ENCODE measurements around the gene GPR157. TPM values are rescaled to one million over a fixed set of nuclear protein-coding genes. Genes with fewer than 3 reads are reported as not detected.

Gene GPR157
- total RNA-seq, 1 experiment from 2014 or later: 7.9 TPM

- no peak overlapping the region for H3K27ac ChIP-seq (ENCODE audit: low read length)
- ChIA-PET CTCF (interaction anchor here (0.6 to 0.7 kb wide), 3 partner anchors 17 to 389 kb away, joined by 3 to 4 read pairs (median 4); no protein-coding TSS in a partner anchor), POLR2A (ENCODE audit: unreplicated experiment) (interaction anchor here (0.7 kb wide), 1 partner anchor 1947 kb away, joined by 28 read pairs; no protein-coding TSS in a partner anchor)
- DNase-seq (peak; percentile 81), ATAC-seq (peak; percentile 55)
- H4K20me1 ChIP-seq (ENCODE audit: low read length): peaks cover 18% of the 10 kb centered on the region
- no peaks in the 10 kb centered on the region for H3K9me2 ChIP-seq (replicated peaks; ENCODE audit: low read length)
- H3K79me2 ChIP-seq (ENCODE audit: low read length): peaks cover 39% of the 10 kb centered on the region
- BruUV-seq (replicated peaks): no TSS peak
- no peaks in the 10 kb centered on the region for H3F3A ChIP-seq (ENCODE audit: low read length, unreplicated experiment)
- intact Hi-C loops (cut with micrococcal nuclease): loop anchor here (10.0 kb wide), 1 partner anchor 345 kb away; no protein-coding TSS in a partner anchor
- H3K36me3 ChIP-seq (ENCODE audit: low read depth, low read length): no peaks in the 10 kb centered on the region
- no peak for TF ChIP-seq EZH2phosphoT487 (IDR thresholded peaks at IDR 0.05; ENCODE audit: borderline replicate concordance, low read length)
- TF ChIP-seq, protein P1, sequence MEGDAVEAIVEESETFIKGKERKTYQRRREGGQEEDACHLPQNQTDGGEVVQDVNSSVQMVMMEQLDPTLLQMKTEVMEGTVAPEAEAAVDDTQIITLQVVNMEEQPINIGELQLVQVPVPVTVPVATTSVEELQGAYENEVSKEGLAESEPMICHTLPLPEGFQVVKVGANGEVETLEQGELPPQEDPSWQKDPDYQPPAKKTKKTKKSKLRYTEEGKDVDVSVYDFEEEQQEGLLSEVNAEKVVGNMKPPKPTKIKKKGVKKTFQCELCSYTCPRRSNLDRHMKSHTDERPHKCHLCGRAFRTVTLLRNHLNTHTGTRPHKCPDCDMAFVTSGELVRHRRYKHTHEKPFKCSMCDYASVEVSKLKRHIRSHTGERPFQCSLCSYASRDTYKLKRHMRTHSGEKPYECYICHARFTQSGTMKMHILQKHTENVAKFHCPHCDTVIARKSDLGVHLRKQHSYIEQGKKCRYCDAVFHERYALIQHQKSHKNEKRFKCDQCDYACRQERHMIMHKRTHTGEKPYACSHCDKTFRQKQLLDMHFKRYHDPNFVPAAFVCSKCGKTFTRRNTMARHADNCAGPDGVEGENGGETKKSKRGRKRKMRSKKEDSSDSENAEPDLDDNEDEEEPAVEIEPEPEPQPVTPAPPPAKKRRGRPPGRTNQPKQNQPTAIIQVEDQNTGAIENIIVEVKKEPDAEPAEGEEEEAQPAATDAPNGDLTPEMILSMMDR (conservative IDR thresholded peaks at IDR 0.05; ENCODE audit: low read depth, low read length): no peak
- TF ChIP-seq EZH2 (IDR thresholded peaks at IDR 0.05; ENCODE audit: low read length, unreplicated experiment): no peak
- no peaks in the 10 kb centered on the region for H3K9me3 ChIP-seq (ENCODE audit: low read length)
- peaks cover 13% of the 10 kb centered on the region for H3K4me1 ChIP-seq (ENCODE audit: insufficient read depth, low read length)
- peak overlapping the region; percentile 69 for H3K4me2 ChIP-seq (ENCODE audit: low read length)
- H3K9ac ChIP-seq (ENCODE audit: low read length): 0 out of 2 replicates have a peak overlapping the region, but pooled peaks have one; percentile 29
- no peaks in the 10 kb centered on the region for H3K27me3 ChIP-seq (ENCODE audit: low read length)
- H2AFZ ChIP-seq (ENCODE audit: low read length): peak overlapping the region; percentile 67
- H3K4me3 ChIP-seq (ENCODE audit: low read length): peak overlapping the region; percentile 56
These were observed 552 bp upstream of the GPR157 start for GRCh38 chr1:9129266-9130041.

DNA sequence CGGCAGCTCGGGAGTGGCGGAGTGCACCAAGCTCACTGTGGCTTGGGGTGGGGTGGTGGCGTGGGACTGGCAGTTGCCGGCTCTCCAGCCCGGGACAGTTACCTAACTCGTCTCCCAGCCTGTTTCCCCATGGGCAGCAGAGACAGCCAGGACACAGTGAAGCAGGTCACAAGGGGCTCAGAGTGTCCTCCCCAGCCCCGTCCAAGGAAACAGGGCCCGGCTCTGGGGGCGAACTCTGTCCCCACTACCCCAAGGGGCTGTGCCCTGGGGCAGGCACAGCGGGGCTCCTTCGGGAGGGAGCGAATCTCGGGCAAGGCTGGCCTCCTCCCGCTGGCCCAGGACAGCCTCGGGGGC is 759 bp downstream of the GPR157 start:
- Histone ChIP-seq H4K20me1 (ENCODE audit: low read length) (peaks cover 21% of the 10 kb centered on the region), H2AFZ (ENCODE audit: low read length) (peak overlapping the region; percentile 66), H3K79me2 (ENCODE audit: low read length) (peaks cover 39% of the 10 kb centered on the region), H3K9ac (ENCODE audit: low read length) (peak overlapping the region; percentile 90), H3K4me3 (ENCODE audit: low read length) (peak overlapping the region; percentile 94), H3K4me2 (ENCODE audit: low read length) (peak overlapping the region; percentile 89), H3K4me1 (ENCODE audit: insufficient read depth, low read length) (peaks cover 13% of the 10 kb centered on the region), H3K27me3 (ENCODE audit: low read length) (no peaks in the 10 kb centered on the region), H3F3A (ENCODE audit: low read length, unreplicated experiment) (no peaks in the 10 kb centered on the region), H3K9me2 (replicated peaks; ENCODE audit: low read length) (no peaks in the 10 kb centered on the region), H3K36me3 (ENCODE audit: low read depth, low read length) (no peaks in the 10 kb centered on the region), H3K9me3 (ENCODE audit: low read length) (no peaks in the 10 kb centered on the region), H3K27ac (ENCODE audit: low read length) (peak overlapping the region; percentile 25; the same call in 1 of the 2 replicates)
- intact Hi-C loops (cut with micrococcal nuclease): loop anchor here (10.0 kb wide), 1 partner anchor 347 kb away; no protein-coding TSS in a partner anchor
- no TSS peak for BruUV-seq (replicated peaks)
- POLR2A ChIA-PET (ENCODE audit: unreplicated experiment): no interaction called here
- DNase-seq (peak; percentile 14), ATAC-seq (peak; percentile 29)
- CTCF ChIA-PET: interaction anchor here (0.6 kb wide), 1 partner anchor 122 kb away, joined by 3 read pairs; no protein-coding TSS in a partner anchor
- TF ChIP-seq EZH2 (IDR thresholded peaks at IDR 0.05; ENCODE audit: low read length, unreplicated experiment) (no peak), EZH2phosphoT487 (IDR thresholded peaks at IDR 0.05; ENCODE audit: borderline replicate concordance, low read length) (no peak)
- TF ChIP-seq, protein P1 (conservative IDR thresholded peaks at IDR 0.05; ENCODE audit: low read depth, low read length): no peak
